HG03520 (cell line): ENCODE measurements around the gene RAB3C.
"Not testable (repeated sequence)": the region's sequence is repeated elsewhere in the genome, so short reads cannot be mapped to it uniquely, and the experiment has no call there.

Source experiments
- ATAC-seq: cut with Tn5 transposase; IDR thresholded peaks from one replicate; pipeline ENCODE4 v1.9.1; 2021; ENCODE audit warnings: mild to moderate bottlenecking, moderate library complexity; ENCODE audit not compliant: unreplicated experiment

Gene RAB3C

GRCh38 chr5:58600613-58601012, 17.7 kb downstream of the RAB3C start:
- not testable (repeated sequence) for ATAC-seq

- not testable (repeated sequence) for ATAC-seq
Measured at GRCh38 chr5:58602889-58603288, 20.0 kb downstream of the RAB3C start.

- ATAC-seq = no peak
Measured at GRCh38 chr5:58606064-58606463, 23.2 kb downstream of the RAB3C start.

- ATAC-seq = no peak
Measured at GRCh38 chr5:58615972-58616371, 33.1 kb downstream of the RAB3C start.

- no peak for ATAC-seq
Measured at GRCh38 chr5:58617241-58617640, 34.4 kb downstream of the RAB3C start.

GRCh38 chr5:58620336-58620735, 37.5 kb downstream of the RAB3C start:
- no peak for ATAC-seq

GRCh38 chr5:58622936-58623871, 40.3 kb downstream of the RAB3C start:
- no peak for ATAC-seq

- no peak for ATAC-seq
Measured at GRCh38 chr5:58628626-58629025, 45.8 kb downstream of the RAB3C start.

- ATAC-seq = no peak
Measured at GRCh38 chr5:58629271-58630159, 46.6 kb downstream of the RAB3C start.

- ATAC-seq = no peak
Measured at GRCh38 chr5:58631895-58632294, 49.0 kb downstream of the RAB3C start.

GRCh38 chr5:58635416-58635815, 52.5 kb downstream of the RAB3C start:
- ATAC-seq = no peak

- ATAC-seq = no peak
Measured at GRCh38 chr5:58640011-58640410, 57.1 kb downstream of the RAB3C start.

- ATAC-seq = no peak
Measured at GRCh38 chr5:58641533-58641932, 58.7 kb downstream of the RAB3C start.

- no peak for ATAC-seq
Measured at GRCh38 chr5:58648846-58649245, 66.0 kb downstream of the RAB3C start.

- ATAC-seq = no peak
Measured at GRCh38 chr5:58649716-58650115, 66.8 kb downstream of the RAB3C start.

- ATAC-seq = no peak
Measured at GRCh38 chr5:58653521-58653920, 70.6 kb downstream of the RAB3C start.

GRCh38 chr5:58666141-58666540, 83.3 kb downstream of the RAB3C start:
- ATAC-seq = no peak

GRCh38 chr5:58666598-58667581, 84.0 kb downstream of the RAB3C start:
- no peak for ATAC-seq

GRCh38 chr5:58670582-58670981, 87.7 kb downstream of the RAB3C start:
- ATAC-seq = no peak

- ATAC-seq = no peak
Measured at GRCh38 chr5:58671155-58671554, 88.3 kb downstream of the RAB3C start.
